Hepatocyte (in vitro differentiated cells): ENCODE data around the gene LRRC27.

Source experiments
- CTCF ChIP-seq: fragments of 200-600 bp; sonication (generic); IDR thresholded peaks from 2 replicates; pipeline ENCODE4 v1.5.1; 2016; ENCODE audit warnings: antibody characterized with exemption, mild to moderate bottlenecking; ENCODE audit not compliant: poor library complexity
- EZH2 ChIP-seq: fragments of 200-600 bp; sonication (generic); IDR thresholded peaks from 2 replicates; pipeline ENCODE4 v1.6.1; 2016; ENCODE audit warnings: antibody characterized with exemption, mild to moderate bottlenecking, borderline replicate concordance
- EZH2phosphoT487 ChIP-seq: fragments of 200-600 bp; sonication (generic); IDR thresholded peaks from one replicate; pipeline ENCODE4 v1.6.1; 2018; ENCODE audit warnings: antibody characterized with exemption, mild to moderate bottlenecking, low read depth, moderate library complexity; ENCODE audit not compliant: unreplicated experiment, severe bottlenecking

DNA sequence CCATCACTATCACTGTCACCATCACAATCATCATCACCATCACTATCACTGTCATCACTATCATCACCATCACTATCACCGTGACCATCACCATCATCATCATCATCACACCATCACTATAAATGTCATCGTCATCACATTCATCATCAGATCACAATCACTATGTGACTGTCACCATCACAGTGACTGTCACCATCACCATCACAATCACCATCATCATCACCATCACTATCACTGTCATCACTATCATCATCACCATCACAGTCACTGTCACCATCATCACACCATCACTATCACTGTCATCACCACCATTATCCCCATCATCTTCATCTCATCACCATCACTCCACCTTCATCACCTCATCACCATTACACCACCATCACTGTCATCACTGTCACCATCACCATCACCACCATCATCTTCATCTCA lies 96.0 kb downstream of the LRRC27 start:
- TF ChIP-seq EZH2: no peak
- TF ChIP-seq CTCF: no peak
- TF ChIP-seq EZH2phosphoT487: no peak
